Smooth muscle cell of the umbilical artery (primary cell): ENCODE measurements around the gene DMAC2. TPM values are rescaled to one million over a fixed set of nuclear protein-coding genes. Genes with fewer than 3 reads are reported as not detected.

ENCODE experiments used
- total RNA-seq: library from RNA; depleted of rRNA; stranded (reverse); fragments of >200 nt; gene quantifications from 2 replicates; pipeline ENCODE4 v1.2.3, GENCODE V29; 2014

DMAC2 gene
- total RNA-seq: 31.8 and 35.2 TPM in 2 replicates

GRCh38 chr19:41439441-41440222, at the start of gene DMAC2:
DMAC2 (minus strand) TSS chr19:41439912; CDS start chr19:41439899, 13 bp downstream.

GRCh38 chr19:41442473-41443355, 3.0 kb upstream of the DMAC2 start, which contains the start of gene ERICH4:
ERICH4 (plus strand) TSS chr19:41443156; CDS start chr19:41443170, 14 bp downstream.

GRCh38 chr19:41426952-41427646, 12.6 kb downstream of the DMAC2 start, which contains the start of gene B3GNT8:
B3GNT8 (minus strand) TSS chr19:41427374; CDS start chr19:41426778, 596 bp downstream.

GRCh38 chr19:41397086-41398049, 42.3 kb downstream of the DMAC2 start, which contains the start of the genes BCKDHA and EXOSC5:
BCKDHA (plus strand) TSS chr19:41397818; CDS start chr19:41397828, 10 bp downstream.
EXOSC5 (minus strand) TSS chr19:41397359; CDS start chr19:41397328, 31 bp downstream.

Other genes starting within 250 kb of the DMAC2 start
- gene CYP2S1, start 246.7 kb downstream of the DMAC2 start, total RNA-seq: 0.89 and 2.1 TPM in 2 replicates
- 118 and 345 TPM in 2 replicates for gene AXL, start 220.7 kb downstream of the DMAC2 start, total RNA-seq
- 60.6 and 119 TPM in 2 replicates for gene HNRNPUL1, start 175.5 kb downstream of the DMAC2 start, total RNA-seq
- 8.3 and 9.1 TPM in 2 replicates for gene CCDC97, start 129.7 kb downstream of the DMAC2 start, total RNA-seq
- 24.1 and 38.9 TPM in 2 replicates for gene TGFB1, start 86.0 kb downstream of the DMAC2 start, total RNA-seq
- 2.6 and 3.9 TPM in 2 replicates for gene B9D2, start 75.8 kb downstream of the DMAC2 start, total RNA-seq
- gene TMEM91, start 63.4 kb downstream of the DMAC2 start, total RNA-seq: 5.0 and 9.8 TPM in 2 replicates
- 7.1 and 8.6 TPM in 2 replicates for gene EXOSC5, start 42.6 kb downstream of the DMAC2 start, total RNA-seq
- 25.5 and 27.9 TPM in 2 replicates for gene BCKDHA, start 42.1 kb downstream of the DMAC2 start, total RNA-seq
- gene B3GNT8, start 12.5 kb downstream of the DMAC2 start, total RNA-seq: 0.30 and 0.88 TPM in 2 replicates
- not detected in 2 replicates for gene ERICH4, start 3.2 kb upstream of the DMAC2 start, total RNA-seq
- gene CEACAM21, start 136.3 kb upstream of the DMAC2 start, total RNA-seq: not detected in 2 replicates
- gene CEACAM4, start 187.2 kb upstream of the DMAC2 start, total RNA-seq: not detected in 2 replicates
- gene CEACAM7, start 248.4 kb upstream of the DMAC2 start, total RNA-seq: not detected in 2 replicates